Lower leg skin (tissue), 4 donors: ENCODE results near the gene CKM. TPM values are rescaled to one million over a fixed set of nuclear protein-coding genes. Genes with fewer than 3 reads are reported as not detected.
"Not testable (repeated sequence)": the region's sequence is repeated elsewhere in the genome, so short reads cannot be mapped to it uniquely, and the experiment has no call there.

Experiments
- DNase-seq, 2 donors: peaks; one replicate each; pipeline ENCODE4 v3.0.0-alpha.2; 2019; ENCODE audit warnings: low spot score in 2 of 2
- H3K4me3 ChIP-seq: fragments of 200-600 bp; sonication (generic); 2 replicates; pipeline ENCODE4 v1.5.1; 2017; ENCODE audit warnings: mild to moderate bottlenecking, low read depth; ENCODE audit not compliant: poor library complexity, severe bottlenecking
- CTCF ChIP-seq, 3 donors: fragments of 450-650 bp; IDR thresholded peaks; one replicate each; pipeline ENCODE4 v1.5.1; 2016; ENCODE audit warnings: antibody characterized with exemption in 3 of 3, mild to moderate bottlenecking in 3 of 3, moderate library complexity in 2 of 3
- POLR2A ChIP-seq, 2 donors: fragments of 450-650 bp; IDR thresholded peaks; one replicate each; pipeline ENCODE4 v1.6.1; 2016 to 2017; ENCODE audit warnings: antibody characterized with exemption in 2 of 2, mild to moderate bottlenecking in 1 of 2, moderate library complexity in 1 of 2
- WGBS, 2 donors: methylation state at CpG; one replicate each; pipeline ENCODE4 v1.1.5; 2018; 5-methylcytosine and 5-hydroxymethylcytosine counted together
- intact Hi-C: fragments of 100-400 bp; cut with DNase I; formaldehyde crosslinking; loops from one replicate; pipeline ENCODE4 v1.15.0; 2023; ENCODE audit warnings: low total_unique reads
- total RNA-seq, 4 donors: library from RNA; depleted of rRNA; stranded (reverse); fragments of >200 nt; gene quantifications; one replicate each; pipeline ENCODE4 v1.1.0, GENCODE V29; 2016

Gene CKM
- total RNA-seq, 4 donors from 2014 or later = 0.13 to 2.9 (median 1.3) TPM; not detected in 1

DNA sequence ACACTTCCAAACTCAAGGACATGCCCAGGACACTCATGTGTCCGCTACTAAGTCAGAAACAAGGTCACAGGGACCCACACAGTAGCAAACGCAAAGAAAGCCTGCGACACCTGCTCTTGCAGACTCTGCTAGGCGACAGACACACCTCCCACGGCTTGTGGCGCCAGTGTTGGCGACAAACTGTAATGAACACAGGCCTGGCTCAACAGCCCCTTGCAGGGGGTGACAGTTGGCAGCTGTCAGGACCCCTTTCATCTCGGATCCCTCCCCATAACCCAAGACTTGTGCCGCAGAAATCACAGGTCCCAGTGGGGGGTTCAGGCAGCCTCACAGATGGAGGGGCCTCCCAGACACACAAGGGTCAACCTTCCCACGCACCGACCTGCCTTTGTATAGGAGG lies 364 bp downstream of the CKM start:
- WGBS, 2 donors = 49 to 55% methylated on average over 4 to 11 of the region's 11 CpGs
- no peak for DNase-seq
- no peak overlapping the region for H3K4me3 ChIP-seq
- intact Hi-C loops = loop anchor here (10.0 kb wide), 1 partner anchor 418 kb away; the partner anchor contains the start of gene APOE
- no peak for TF ChIP-seq CTCF (IDR thresholded peaks at IDR 0.05)
- no peak for TF ChIP-seq POLR2A (IDR thresholded peaks at IDR 0.05)

GRCh38 chr19:45321848-45322247 lies 827 bp downstream of the CKM start:
- no peak for DNase-seq
- H3K4me3 ChIP-seq = no peak overlapping the region
- intact Hi-C loops = loop anchor here (10.0 kb wide), 1 partner anchor 417 kb away; the partner anchor contains the start of gene APOE
- no peak for TF ChIP-seq CTCF (IDR thresholded peaks at IDR 0.05)
- TF ChIP-seq POLR2A (IDR thresholded peaks at IDR 0.05) = no peak
- 44 to 55% methylated on average over 2 to 7 of the region's 7 CpGs for WGBS, 2 donors

GRCh38 chr19:45320997-45321775 lies 1.5 kb downstream of the CKM start:
- TF ChIP-seq CTCF (IDR thresholded peaks at IDR 0.05) = no peak
- 66 to 72% methylated on average over 12 of the region's 12 CpGs for WGBS, 2 donors
- intact Hi-C loops = loop anchor here (10.0 kb wide), 1 partner anchor 416 kb away; the partner anchor contains the start of gene APOE
- DNase-seq = no peak
- H3K4me3 ChIP-seq = no peak overlapping the region

- intact Hi-C loops = no loop called here
- WGBS, 2 donors = 63 to 66% methylated on average over 21 of the region's 21 CpGs
- no peak overlapping the region for H3K4me3 ChIP-seq
- DNase-seq = no peak
- TF ChIP-seq POLR2A (IDR thresholded peaks at IDR 0.05) (no peak), CTCF (IDR thresholded peaks at IDR 0.05) (no peak)
Measured at GRCh38 chr19:45315304-45315703, 7.4 kb downstream of the CKM start.

GRCh38 chr19:45314708-45315245 lies 7.9 kb downstream of the CKM start:
- no peak for DNase-seq
- no peak overlapping the region for H3K4me3 ChIP-seq
- TF ChIP-seq CTCF (IDR thresholded peaks at IDR 0.05) (no peak), POLR2A (IDR thresholded peaks at IDR 0.05) (no peak)
- WGBS, 2 donors = 67 to 82% methylated on average over 8 of the region's 8 CpGs
- intact Hi-C loops = no loop called here

DNA sequence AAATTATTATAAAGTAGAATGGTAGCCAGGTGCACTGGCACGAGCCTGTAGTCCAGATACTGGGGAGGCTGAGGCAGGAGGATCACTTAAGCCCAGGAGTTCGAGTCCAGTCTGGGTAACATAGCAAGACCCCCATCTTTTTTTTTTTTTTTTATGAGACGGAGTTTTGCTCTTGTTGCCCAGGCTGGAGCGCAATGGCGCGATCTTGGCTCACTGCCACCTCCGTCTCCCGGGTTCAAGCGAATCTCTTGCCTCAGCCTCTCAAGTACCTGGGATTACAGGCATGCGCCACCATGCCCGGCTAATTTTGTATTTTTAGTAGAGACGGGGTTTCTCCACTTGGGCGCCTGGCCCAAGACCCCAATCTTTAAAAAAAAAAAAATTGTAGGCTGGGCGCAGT lies 10.4 kb downstream of the CKM start:
- 79 to 89% methylated on average over 14 of the region's 14 CpGs for WGBS, 2 donors
- H3K4me3 ChIP-seq, intact Hi-C loops, DNase-seq: not testable (repeated sequence)
